A549 (cell line): ENCODE results near the gene NAP1L4.

Experiments
- CBX2 ChIP-seq: fragments of 200-600 bp; sonication (generic); IDR thresholded peaks from 2 replicates; pipeline ENCODE4 v1.6.1; 2016; ENCODE audit warnings: low read depth, mild to moderate bottlenecking, borderline replicate concordance
- CBX8 ChIP-seq: fragments of 200-600 bp; sonication (generic); IDR thresholded peaks from 2 replicates; pipeline ENCODE4 v1.6.1; 2016
- CTCF ChIP-seq: fragments of >200 bp; sonication (Bioruptor Twin); formaldehyde crosslinking; IDR thresholded peaks from 3 replicates; pipeline ENCODE4 v1.5.1; 2016
- MAFK ChIP-seq: fragments of 450-650 bp; IDR thresholded peaks from 2 replicates; pipeline ENCODE4 v1.6.1; 2014; ENCODE audit not compliant: partially characterized antibody
- POLR2A ChIP-seq: IDR thresholded peaks from 2 replicates; pipeline ENCODE4 v1.6.1; 2012; ENCODE audit warnings: mild to moderate bottlenecking, low read length
- POLR2AphosphoS2 ChIP-seq: conservative IDR thresholded peaks from 2 replicates; pipeline ENCODE4 v1.6.1; 2012; ENCODE audit warnings: low read length, improper control_type of control experiment, inconsistent platforms
- RNF2 ChIP-seq: fragments of 200-600 bp; sonication (generic); IDR thresholded peaks from 2 replicates; pipeline ENCODE4 v1.6.1; 2016; ENCODE audit warnings: low read depth, mild to moderate bottlenecking, antibody characterized with exemption, moderate library complexity, borderline replicate concordance
- ZFP36 ChIP-seq: fragments of 450-650 bp; IDR thresholded peaks from 2 replicates; pipeline ENCODE4 v1.6.1; 2014; ENCODE audit warnings: borderline replicate concordance; ENCODE audit not compliant: partially characterized antibody
- TF ChIP-seq, protein P1 (sequence below): fragments of 450-650 bp; IDR thresholded peaks from 2 replicates; pipeline ENCODE4 v1.6.1; 2014; ENCODE audit warnings: antibody characterized with exemption

GRCh38 chr11:2987881-2988861 is 4.0 kb downstream of the NAP1L4 start:
- no peak for TF ChIP-seq CTCF
- TF ChIP-seq CBX8 = no peak
- TF ChIP-seq POLR2A = no peak
- no peak for TF ChIP-seq CBX2
- TF ChIP-seq POLR2AphosphoS2 = no peak
- TF ChIP-seq, protein P1, sequence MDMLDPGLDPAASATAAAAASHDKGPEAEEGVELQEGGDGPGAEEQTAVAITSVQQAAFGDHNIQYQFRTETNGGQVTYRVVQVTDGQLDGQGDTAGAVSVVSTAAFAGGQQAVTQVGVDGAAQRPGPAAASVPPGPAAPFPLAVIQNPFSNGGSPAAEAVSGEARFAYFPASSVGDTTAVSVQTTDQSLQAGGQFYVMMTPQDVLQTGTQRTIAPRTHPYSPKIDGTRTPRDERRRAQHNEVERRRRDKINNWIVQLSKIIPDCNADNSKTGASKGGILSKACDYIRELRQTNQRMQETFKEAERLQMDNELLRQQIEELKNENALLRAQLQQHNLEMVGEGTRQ = no peak
- TF ChIP-seq ZFP36 = no peak
- no peak for TF ChIP-seq RNF2
- peak; percentile 87 for TF ChIP-seq MAFK
